Measurements from ENCODE around the gene CDC6.

DNA sequence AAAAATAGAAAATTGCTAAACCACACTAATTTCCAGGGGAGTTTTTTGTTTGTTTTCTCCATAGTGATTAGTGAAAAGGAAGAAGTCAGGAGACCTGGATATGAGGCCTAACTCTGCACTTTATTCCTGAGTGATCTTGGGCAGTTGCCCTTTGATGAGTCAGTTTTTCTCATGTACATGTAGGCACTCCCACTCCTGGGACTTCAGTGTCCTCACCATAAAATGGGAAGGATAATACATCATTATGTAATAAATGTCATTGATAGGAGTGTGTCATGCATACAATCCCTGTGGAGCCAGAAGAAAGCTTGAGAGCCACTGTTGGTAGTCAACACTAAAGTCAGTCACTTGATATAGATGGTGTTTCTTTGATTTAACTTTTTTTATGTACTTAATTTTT, 36.1 kb upstream of the CDC6 start:
- no peak for TF ChIP-seq EZH2 (IDR thresholded peaks at IDR 0.05; ENCODE audit: insufficient read depth, poor library complexity, severe bottlenecking)
- no peak for TF ChIP-seq EZH2phosphoT487 (IDR thresholded peaks at IDR 0.05; ENCODE audit: insufficient read depth, low read depth)

Measured in GM23248 (cell line).